Parathyroid adenoma (tissue), 2 donors: ENCODE measurements around the gene SYT15.
A peak's percentile ranks its signal among the peaks of the same experiment; 100 is the strongest.

Source experiments
- H2AFZ ChIP-seq: fragments of 300-600 bp; sonication (generic); one replicate; pipeline ENCODE4 v1.7.0; 2017; ENCODE audit warnings: antibody characterized with exemption, mild to moderate bottlenecking
- H3K27ac ChIP-seq: fragments of 300-600 bp; sonication (generic); one replicate; pipeline ENCODE4 v1.7.0; 2017
- H3K27me3 ChIP-seq: fragments of 300-600 bp; sonication (generic); one replicate; pipeline ENCODE4 v1.7.0; 2017; ENCODE audit warnings: low read length; ENCODE audit not compliant: control insufficient read depth, insufficient read depth
- H3K36me3 ChIP-seq: fragments of 300-600 bp; sonication (generic); one replicate; pipeline ENCODE4 v1.7.0; 2017; ENCODE audit warnings: low read length; ENCODE audit not compliant: control insufficient read depth, insufficient read depth
- H3K4me1 ChIP-seq: fragments of 300-600 bp; sonication (generic); one replicate; pipeline ENCODE4 v1.7.0; 2017; ENCODE audit warnings: control low read depth
- H3K4me2 ChIP-seq: fragments of 300-600 bp; sonication (generic); one replicate; pipeline ENCODE4 v1.7.0; 2017; ENCODE audit warnings: low read length
- H3K4me3 ChIP-seq: fragments of 300-600 bp; sonication (generic); one replicate; pipeline ENCODE4 v1.7.0; 2017; ENCODE audit warnings: low read depth, low read length
- H3K79me2 ChIP-seq: fragments of 300-600 bp; sonication (generic); one replicate; pipeline ENCODE4 v1.7.0; 2017; ENCODE audit warnings: control low read depth
- H3K9ac ChIP-seq: fragments of 300-600 bp; sonication (generic); one replicate; pipeline ENCODE4 v1.7.0; 2017; ENCODE audit warnings: mild to moderate bottlenecking
- H3K9me3 ChIP-seq: fragments of 300-600 bp; sonication (generic); one replicate; pipeline ENCODE4 v1.7.0; 2017; ENCODE audit warnings: low read length; ENCODE audit not compliant: control insufficient read depth
- TF ChIP-seq, protein P1 (sequence below): fragments of 300-600 bp; sonication (generic); IDR thresholded peaks from one replicate; pipeline ENCODE4 v1.7.0; 2017; ENCODE audit warnings: antibody characterized with exemption, mild to moderate bottlenecking
- donor health status: primary hyperparathyroidism.

SYT15 gene

GRCh38 chr10:46539596-46540411 is 39.1 kb upstream of the SYT15 start:
- H3K9ac ChIP-seq, result no peak overlapping the region
- H3K36me3 ChIP-seq, result no peaks in the 10 kb centered on the region
- no peaks in the 10 kb centered on the region for H3K9me3 ChIP-seq
- no peaks in the 10 kb centered on the region for H3K79me2 ChIP-seq
- no peak overlapping the region for H3K27ac ChIP-seq
- no peaks in the 10 kb centered on the region for H3K27me3 ChIP-seq
- no peak overlapping the region for H3K4me3 ChIP-seq
- no peak overlapping the region for H3K4me2 ChIP-seq
- no peaks in the 10 kb centered on the region for H3K4me1 ChIP-seq
- no peak overlapping the region for H2AFZ ChIP-seq
- TF ChIP-seq, protein P1, sequence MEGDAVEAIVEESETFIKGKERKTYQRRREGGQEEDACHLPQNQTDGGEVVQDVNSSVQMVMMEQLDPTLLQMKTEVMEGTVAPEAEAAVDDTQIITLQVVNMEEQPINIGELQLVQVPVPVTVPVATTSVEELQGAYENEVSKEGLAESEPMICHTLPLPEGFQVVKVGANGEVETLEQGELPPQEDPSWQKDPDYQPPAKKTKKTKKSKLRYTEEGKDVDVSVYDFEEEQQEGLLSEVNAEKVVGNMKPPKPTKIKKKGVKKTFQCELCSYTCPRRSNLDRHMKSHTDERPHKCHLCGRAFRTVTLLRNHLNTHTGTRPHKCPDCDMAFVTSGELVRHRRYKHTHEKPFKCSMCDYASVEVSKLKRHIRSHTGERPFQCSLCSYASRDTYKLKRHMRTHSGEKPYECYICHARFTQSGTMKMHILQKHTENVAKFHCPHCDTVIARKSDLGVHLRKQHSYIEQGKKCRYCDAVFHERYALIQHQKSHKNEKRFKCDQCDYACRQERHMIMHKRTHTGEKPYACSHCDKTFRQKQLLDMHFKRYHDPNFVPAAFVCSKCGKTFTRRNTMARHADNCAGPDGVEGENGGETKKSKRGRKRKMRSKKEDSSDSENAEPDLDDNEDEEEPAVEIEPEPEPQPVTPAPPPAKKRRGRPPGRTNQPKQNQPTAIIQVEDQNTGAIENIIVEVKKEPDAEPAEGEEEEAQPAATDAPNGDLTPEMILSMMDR, result no peak

DNA sequence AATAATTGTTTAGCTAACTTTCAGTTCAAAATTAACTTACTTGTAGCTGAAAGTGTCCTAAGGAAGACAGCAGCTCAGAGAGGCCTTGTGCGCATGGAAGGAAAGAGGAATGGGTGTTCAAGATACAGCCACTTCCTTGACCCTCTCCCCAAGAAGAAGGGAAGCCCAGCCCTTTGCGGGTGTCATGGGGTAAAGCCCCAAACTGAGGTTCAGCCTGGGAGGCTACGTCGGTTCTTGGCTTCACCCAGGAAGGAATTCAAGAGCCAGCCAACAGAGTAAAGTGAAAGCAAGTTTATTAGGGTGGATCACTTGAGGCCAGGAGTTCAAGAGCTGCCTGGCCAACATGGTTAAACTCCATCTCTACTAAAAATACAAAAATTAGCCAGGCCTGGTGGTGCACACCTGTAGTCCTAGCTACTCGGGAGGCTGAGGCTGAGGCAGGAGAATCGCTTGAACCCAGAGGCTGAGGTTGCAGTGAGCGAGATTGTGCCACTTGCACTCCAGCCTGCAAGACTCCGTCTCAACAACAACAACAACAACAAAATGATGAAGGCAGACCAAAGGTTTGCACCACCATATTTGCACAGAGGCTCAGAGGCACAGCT is 38.4 kb upstream of the SYT15 start:
- Histone ChIP-seq H3K27ac (no peak overlapping the region), H3K4me1 (no peaks in the 10 kb centered on the region), H3K4me2 (no peak overlapping the region), H3K9ac (no peak overlapping the region), H3K79me2 (no peaks in the 10 kb centered on the region), H2AFZ (peak overlapping the region; percentile 56), H3K4me3 (no peak overlapping the region), H3K36me3 (no peaks in the 10 kb centered on the region), H3K9me3 (no peaks in the 10 kb centered on the region), H3K27me3 (no peaks in the 10 kb centered on the region)
- TF ChIP-seq, protein P1, result no peak

- TF ChIP-seq, protein P1, result peak; percentile 12
- H3K4me1 ChIP-seq, result peaks cover 6% of the 10 kb centered on the region
- H2AFZ ChIP-seq, result peak overlapping the region; percentile 56
- no peak overlapping the region for H3K4me2 ChIP-seq
- H3K27ac ChIP-seq, result no peak overlapping the region
- no peaks in the 10 kb centered on the region for H3K9me3 ChIP-seq
- H3K79me2 ChIP-seq, result no peaks in the 10 kb centered on the region
- H3K9ac ChIP-seq, result no peak overlapping the region
- H3K27me3 ChIP-seq, result no peaks in the 10 kb centered on the region
- H3K36me3 ChIP-seq, result no peaks in the 10 kb centered on the region
- H3K4me3 ChIP-seq, result no peak overlapping the region
These were observed 37.8 kb upstream of the SYT15 start for GRCh38 chr10:46541017-46541661.

DNA sequence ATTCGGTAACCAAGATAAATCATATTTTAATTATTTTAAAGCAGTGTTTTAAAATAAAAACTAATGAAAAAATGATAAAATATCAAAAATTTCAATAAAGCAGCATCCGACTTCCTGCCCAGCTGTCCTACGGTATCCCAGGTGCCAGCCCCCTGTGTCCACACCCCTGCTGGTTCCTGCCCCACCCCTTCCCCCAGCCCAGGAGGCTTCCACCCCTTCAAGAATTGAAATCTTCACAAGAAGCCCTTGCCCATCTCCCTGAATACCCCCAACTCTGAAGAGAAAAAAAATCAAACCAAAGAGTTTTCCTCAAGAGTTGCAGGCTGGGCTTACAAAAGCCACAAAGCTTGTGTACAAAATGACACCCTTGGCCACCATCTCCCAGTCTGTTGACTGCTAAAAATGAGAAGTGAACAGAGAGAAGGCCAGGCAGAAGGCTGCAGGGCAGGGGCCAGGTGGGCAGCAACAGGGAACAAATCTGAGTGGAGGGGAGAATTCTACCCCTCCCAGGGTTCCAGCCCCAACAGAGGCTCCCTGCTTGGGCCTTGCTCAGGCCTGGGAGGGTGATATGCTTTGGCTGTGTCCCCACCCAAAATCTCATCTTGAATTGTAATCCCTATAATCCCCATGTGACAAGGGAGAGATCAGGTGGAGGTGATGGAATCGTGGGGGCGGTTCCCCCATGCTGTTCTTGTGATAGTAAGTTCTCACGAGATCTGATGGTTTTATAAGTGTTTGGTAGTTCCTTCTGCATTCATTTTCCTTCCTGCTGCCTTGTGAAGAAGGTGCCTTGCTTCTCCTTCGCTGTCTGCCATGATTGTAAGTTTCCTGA is 37.0 kb upstream of the SYT15 start:
- Histone ChIP-seq H3K9me3 (no peaks in the 10 kb centered on the region), H3K79me2 (no peaks in the 10 kb centered on the region), H3K9ac (no peak overlapping the region), H3K4me1 (peaks cover 11% of the 10 kb centered on the region), H2AFZ (no peak overlapping the region), H3K4me3 (no peak overlapping the region), H3K36me3 (no peaks in the 10 kb centered on the region), H3K27ac (no peak overlapping the region), H3K4me2 (no peak overlapping the region), H3K27me3 (no peaks in the 10 kb centered on the region)
- TF ChIP-seq, protein P1, result no peak
